WTC11 (cell line): ENCODE data around the gene KRT36.

Source experiments
- AFF4 ChIP-seq: sonication (generic); formaldehyde crosslinking; IDR thresholded peaks from 2 replicates; pipeline ENCODE4 v1.8.1; 2023; ENCODE audit warnings: mild to moderate bottlenecking, missing genetic modification reagents, borderline replicate concordance
- ATF1 ChIP-seq: sonication (generic); formaldehyde crosslinking; IDR thresholded peaks from 2 replicates; pipeline ENCODE4 v1.8.1; 2023; ENCODE audit warnings: mild to moderate bottlenecking, moderate library complexity, missing genetic modification reagents
- ATF3 ChIP-seq: sonication (generic); formaldehyde crosslinking; conservative IDR thresholded peaks from 2 replicates; pipeline ENCODE4 v1.8.1; 2022; ENCODE audit warnings: mild to moderate bottlenecking, missing genetic modification reagents
- CTCF ChIP-seq: fragments of 200-600 bp; IDR thresholded peaks from 2 replicates; pipeline ENCODE4 v1.8.0; 2022; ENCODE audit warnings: antibody characterized with exemption
- SP1 ChIP-seq: sonication (generic); formaldehyde crosslinking; conservative IDR thresholded peaks from 2 replicates; pipeline ENCODE4 v1.8.1; 2022; ENCODE audit warnings: missing genetic modification reagents

- TF ChIP-seq ATF3 (CRISPR knock-in tag) (no peak), CTCF (no peak), SP1 (CRISPR knock-in tag) (no peak), AFF4 (no peak), ATF1 (CRISPR knock-in tag) (no peak)
These were observed 26.6 kb upstream of the KRT36 start for GRCh38 chr17:41516147-41516829.
